NCI-H1417 treated with DMSO at 0.1 percent for 48 hours (cell line): ENCODE data around the gene CLK4.

Experiments used
- DNase-seq: peaks from one replicate; lab custom pipeline; 2025; lab: John Stamatoyannopoulos, UW

The CLK4 gene

DNA sequence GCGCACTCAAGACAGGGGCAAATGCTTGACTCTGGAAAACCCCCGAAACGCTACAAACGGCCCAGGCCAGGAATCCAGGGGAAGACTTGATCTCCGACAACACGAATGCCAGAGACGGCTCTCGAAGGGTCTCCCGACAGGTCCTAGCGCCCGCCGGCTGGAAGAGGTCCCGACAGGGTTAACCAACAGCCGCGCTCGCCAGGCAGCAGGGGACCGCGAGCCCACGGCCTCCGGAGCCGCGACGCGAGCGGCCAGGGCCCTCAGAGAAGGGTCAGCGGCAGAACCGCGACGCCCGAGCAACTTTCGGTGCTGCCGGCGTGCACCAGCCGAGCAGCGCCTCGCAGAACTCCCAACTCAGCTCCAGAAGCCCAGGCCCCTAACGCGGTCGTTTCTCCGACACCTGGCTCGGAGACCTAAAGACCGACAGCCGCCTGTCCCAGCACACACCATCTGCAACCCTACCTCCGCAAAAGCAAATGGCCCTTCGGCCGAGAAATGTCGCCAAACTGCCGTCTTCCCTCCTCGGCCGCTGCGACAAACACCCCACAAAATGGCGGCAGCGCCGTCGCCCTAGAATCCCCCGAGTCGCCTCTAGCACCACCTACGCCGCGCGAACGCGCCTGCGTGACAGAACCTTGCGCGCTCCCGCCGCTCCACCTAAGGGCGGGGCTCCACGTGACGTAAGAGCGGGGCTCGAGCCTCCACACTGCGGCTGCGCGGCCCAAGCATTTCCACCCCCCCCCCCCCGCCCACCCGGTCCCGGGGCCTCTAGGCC is at the start of gene CLK4:
Gene CLK4, minus strand, starts transcription at position 567 of the 775 bp plus-strand sequence. CDS start 3,634 bp downstream, outside the sequence.
- no peak for DNase-seq

DNA sequence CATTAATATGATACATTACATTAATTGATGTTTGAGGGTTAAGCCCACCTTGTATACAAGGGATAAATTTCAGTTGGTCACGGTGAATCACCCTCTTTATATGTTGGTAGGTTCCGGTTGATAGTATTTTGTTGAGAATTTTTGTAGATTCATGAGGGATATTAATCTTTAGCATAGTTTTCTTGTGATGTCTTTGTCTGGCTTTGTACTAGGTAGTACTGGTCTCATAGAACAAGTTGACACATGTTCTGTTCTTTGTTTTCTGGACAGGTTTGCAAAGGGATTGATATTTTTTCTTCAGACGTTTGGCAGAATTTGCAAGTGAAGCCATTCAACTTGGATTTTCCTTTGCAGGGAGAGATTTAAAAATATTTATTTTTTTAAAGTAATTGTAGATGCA is 49.1 kb upstream of the CLK4 start:
- no peak for DNase-seq

DNA sequence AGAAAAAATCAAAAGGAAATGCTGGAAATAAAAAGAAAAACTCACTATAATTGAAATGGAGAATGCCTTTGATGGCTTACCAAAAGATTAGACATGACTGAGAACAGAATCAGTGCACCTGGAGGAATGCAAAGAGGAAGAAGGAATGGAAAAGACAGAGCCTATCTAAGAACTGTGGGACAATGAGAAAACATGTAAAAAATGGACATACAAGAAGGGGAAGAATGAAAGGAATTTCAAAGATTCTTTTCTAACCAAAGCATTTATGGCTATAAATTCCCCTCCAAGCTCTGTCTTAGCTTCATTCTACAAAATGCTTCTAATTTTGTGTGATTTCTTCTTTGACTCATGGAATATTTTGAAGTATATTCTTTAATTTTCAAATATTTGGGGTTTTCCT is 47.5 kb upstream of the CLK4 start:
- DNase-seq: no peak

DNA sequence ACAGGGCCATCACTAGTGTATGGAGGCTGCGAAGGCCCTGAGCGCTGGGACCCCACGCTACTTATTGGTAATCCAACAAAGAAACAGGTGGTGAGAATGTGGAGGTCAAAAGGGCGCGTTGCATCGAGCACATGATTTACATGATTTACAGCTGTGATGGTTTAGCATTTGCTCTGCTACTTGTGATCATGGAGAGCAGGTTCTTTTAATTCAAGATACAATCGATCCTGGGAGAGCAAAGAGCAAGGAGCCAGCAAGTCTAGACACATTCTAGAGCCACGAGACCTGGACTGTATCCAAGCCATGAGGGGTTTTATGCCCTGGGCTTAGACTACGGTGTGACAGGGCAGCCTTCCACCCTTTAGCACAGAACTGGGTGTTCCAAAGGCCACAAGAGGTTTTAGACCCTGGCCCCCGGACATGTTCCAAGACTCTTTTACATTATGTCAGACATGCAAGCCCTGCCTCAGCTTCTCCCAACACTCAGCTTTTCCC is 47.0 kb upstream of the CLK4 start:
- DNase-seq: no peak

GRCh38 chr5:178672630-178673029 is 45.8 kb upstream of the CLK4 start:
- DNase-seq: no peak

DNA sequence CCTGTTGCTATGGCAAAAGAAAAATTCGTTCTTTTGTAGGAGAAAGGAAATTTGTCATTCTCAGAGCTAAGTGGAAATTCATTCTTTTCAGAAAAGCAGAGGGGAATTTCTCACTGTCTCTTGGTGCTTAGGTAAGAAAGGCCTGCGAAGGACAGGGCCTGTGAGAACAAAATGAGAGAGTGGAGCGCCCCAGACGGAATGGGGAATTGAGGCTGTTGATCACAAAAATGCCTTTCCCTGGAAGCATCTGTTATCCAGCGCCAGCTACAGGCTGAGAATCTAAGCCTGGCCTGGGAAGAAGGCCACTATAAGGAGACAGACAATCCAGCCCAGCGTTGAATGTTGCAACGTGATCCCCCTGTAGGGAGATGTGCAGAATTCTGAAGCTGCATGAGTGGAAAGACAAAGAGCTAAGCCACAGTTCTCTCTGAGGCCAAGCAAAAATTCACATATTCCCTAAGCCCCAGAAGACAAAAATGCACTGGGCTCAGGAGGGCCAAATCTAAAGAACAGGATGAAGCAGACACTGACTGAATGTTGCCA is 44.8 kb upstream of the CLK4 start:
- DNase-seq: no peak

- no peak for DNase-seq
Observed at GRCh38 chr5:178670351-178670885, 43.6 kb upstream of the CLK4 start.

- DNase-seq: no peak
Observed at GRCh38 chr5:178668579-178668978, 41.7 kb upstream of the CLK4 start.

DNA sequence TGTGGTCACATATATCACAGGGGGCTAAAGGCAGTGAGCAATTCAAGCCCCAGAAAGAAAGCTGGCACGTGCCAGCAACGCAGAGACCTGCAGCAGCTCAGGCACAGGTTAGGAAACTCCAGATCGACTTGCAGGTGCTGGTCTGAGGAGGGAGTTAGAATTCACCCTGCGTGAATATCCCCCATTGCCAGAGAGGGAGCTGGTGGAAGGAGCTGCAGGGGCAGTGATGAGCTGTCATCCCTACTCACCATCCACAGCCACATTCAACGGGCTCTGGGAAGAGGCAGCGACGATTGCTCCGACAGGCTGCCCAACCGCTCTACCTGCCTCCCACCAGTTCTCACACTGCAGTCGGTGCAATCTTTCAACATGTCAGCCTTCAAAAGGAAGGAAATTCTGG is 40.8 kb upstream of the CLK4 start:
- no peak for DNase-seq

DNA sequence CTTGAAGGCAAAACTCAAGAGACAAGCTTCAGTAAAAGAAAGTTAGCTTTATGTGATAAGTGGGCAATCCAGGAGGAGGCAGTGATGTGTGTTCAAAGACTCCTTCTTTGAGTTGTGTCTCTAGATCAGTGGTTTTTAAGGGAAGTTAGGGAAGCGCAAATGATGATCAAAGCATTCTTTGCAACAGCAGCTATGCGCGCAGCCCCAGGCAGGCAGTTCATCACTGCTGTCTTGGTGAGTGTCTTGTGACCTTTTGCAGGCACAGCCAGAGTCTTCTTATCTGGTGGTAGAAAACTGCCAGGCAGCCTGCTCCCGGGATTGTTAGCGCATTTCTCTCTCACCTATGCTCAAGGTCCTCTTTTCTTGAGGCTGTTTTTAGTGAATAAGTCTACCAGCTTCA is 40.3 kb upstream of the CLK4 start:
- no peak for DNase-seq

DNA sequence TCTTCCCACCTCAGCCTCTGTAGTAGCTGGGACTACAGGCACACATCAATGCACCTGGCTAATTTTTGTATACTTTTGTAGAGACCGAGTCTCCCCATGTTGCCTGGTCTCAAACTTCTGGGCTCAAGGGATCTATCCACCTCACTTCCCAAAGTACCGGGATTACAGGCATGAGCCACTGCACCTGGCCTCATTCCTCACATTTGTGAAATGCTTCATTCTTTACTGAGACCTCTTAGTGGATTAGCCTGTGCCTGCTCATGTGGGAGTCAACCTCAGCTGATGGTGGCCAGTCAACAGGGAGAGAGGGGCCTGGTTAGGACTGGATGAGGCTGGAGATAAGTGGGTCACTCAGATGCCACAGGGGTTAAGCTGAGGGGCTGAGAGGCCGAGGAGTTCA is 37.3 kb upstream of the CLK4 start:
- no peak for DNase-seq

GRCh38 chr5:178662541-178662860 is 35.7 kb upstream of the CLK4 start:
- no peak for DNase-seq

DNA sequence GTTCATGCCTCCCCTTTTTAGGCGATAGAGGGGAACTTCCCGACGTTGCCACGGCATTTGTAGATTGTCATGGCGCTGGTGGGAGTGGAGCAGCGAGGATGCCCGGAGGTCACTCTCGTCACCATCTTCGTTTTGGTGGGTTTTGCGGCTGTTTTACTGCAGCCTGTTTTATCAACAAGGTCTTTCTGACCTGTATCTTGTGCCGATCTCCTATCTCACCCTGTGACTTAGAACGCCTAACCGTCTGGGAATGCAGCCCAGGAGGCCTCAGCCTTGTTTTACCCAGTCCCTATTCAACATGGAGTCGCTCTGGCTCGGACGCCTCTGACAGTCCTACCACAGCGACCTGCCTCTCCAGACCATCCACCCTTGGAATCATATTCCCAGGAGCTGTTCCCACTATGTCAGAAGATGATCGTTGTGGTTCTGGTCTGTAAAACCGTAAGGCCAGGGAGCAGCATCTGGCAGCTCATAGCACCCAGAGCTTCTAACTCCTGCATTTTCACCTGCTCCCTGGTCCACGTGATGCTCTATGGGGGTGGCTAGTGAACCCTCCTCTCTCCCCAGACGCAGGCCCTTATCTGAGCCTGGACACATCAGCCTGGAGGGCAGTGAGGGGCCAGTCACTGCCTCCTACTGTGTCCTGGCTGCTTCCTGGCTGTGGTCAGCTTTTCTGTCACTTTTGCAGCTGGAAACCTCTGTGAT is 35.1 kb upstream of the CLK4 start:
- no peak for DNase-seq

- DNase-seq: no peak
Observed at GRCh38 chr5:178651046-178651810, 24.4 kb upstream of the CLK4 start.

DNA sequence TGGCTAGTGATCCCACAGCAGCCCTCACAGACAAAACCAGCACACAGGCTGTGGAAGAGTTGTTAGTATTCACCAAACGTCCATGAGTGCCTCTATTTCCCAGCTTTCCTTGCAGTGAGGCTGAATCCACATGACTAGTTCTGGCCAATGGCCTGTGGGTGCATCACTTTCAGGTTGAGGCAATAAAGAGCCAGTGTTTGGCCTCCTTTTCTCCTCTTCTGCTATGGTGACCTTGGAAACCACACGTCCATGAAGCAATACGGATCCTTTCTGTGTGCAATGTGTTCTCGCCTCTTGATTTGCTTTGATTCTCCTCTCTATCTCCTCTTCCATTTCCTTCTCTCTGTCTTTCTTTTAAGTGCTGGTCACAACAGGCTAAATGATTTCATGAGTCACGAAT is 23.4 kb upstream of the CLK4 start:
- DNase-seq: no peak

DNA sequence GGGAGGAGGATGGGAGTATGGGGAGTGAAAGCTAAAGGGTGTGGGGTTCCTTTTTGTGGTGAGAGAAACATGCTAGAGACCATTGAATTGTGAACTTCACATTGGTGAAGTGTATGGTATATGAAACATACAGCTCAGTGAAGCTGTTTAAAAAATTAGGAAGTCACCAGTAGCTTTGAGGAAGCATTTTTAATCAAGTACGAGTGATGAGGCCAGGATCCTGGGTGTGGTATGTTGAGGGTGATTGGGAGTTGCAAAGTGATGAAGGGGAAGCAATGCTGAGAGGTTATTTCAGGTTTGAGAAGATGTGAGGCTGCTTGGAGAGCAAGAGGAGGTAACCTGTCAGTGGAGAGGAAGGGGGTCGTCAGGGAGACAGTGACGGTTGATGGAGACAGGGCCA is 22.7 kb upstream of the CLK4 start:
- DNase-seq: no peak

DNA sequence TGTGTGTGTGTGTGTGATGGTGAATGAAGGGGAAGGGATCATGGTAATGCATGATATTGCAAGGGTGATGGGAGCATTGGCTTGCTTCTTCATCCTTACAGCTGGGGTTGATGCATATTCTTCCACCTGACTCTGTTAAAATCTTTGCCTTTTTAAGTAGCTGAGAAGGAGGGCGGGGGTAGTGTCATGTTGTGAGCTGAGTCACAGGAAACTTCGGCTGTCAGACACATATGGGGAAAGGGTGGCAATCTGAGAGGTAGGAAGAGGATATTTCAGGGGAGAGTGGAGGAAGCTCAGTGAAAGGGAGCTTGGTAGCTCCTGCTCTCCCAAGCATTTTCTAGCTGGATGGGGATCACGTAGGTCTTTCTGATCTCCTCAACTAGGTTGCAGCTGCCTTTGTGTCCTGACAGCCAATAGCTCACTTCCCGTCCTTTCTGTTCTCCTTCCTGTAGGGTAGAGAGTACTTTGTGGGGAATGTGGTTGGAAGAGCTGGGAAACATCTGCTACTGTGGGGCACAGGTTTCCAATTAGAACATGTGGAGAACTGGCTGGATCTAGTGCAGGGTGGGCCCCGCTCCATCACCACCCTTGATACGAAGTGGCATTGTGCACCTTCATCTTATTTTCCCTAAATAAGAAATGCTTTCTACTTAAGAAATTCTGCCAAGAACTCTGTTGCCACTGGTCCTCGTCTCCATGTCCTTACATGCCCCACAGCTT is 18.1 kb upstream of the CLK4 start:
- no peak for DNase-seq

- DNase-seq: no peak
Observed at GRCh38 chr5:178642351-178642909, 15.6 kb upstream of the CLK4 start.

- no peak for DNase-seq
Observed at GRCh38 chr5:178641711-178642110, 14.9 kb upstream of the CLK4 start.

- DNase-seq: no peak
Observed at GRCh38 chr5:178640331-178641045, 13.6 kb upstream of the CLK4 start.
